WTC11 (cell line): ENCODE measurements around the gene FZR1. TPM values are rescaled to one million over a fixed set of nuclear protein-coding genes. Genes with fewer than 3 reads are reported as not detected.

Experiments used
- ATAC-seq: fragments of 200-7000 bp; cut with Tn5 transposase; 2 replicates; pipeline ENCODE4 v1.10.0; 2021; ENCODE audit warnings: mild to moderate bottlenecking, moderate library complexity
- CTCF ChIA-PET: fragments of 300-600 bp; sonication (Branson Sonifier 250); formaldehyde crosslinking; loops from one replicate; lab custom pipeline; 2021; ENCODE audit warnings: antibody characterized with exemption; lab: Charles Lee
- POLR2A ChIA-PET: fragments of 350-600 bp; sonication (Branson Sonifier 250); formaldehyde crosslinking; loops from one replicate; lab custom pipeline; 2021; ENCODE audit warnings: antibody characterized with exemption; lab: Charles Lee
- DNase-seq: peaks from one replicate; pipeline ENCODE4 v3.0.0; 2021; ENCODE audit warnings: low spot score
- H3K27ac Mint-ChIP-seq: 2 replicates; pipeline ENCODE4 v1.8.0; 2021; ENCODE audit warnings: mixed read lengths
- H3K27me3 Mint-ChIP-seq: 2 replicates; pipeline ENCODE4 v1.8.0; 2021; ENCODE audit warnings: low read depth, mild to moderate bottlenecking, moderate library complexity, mixed read lengths
- H3K36me3 Mint-ChIP-seq: 2 replicates; pipeline ENCODE4 v1.8.0; 2021; ENCODE audit warnings: mixed read lengths
- H3K4me1 Mint-ChIP-seq: 2 replicates; pipeline ENCODE4 v1.8.0; 2022; ENCODE audit warnings: mixed read lengths
- H3K4me3 Mint-ChIP-seq: 2 replicates; pipeline ENCODE4 v1.8.0; 2021; ENCODE audit warnings: mild to moderate bottlenecking, moderate library complexity, mixed read lengths
- H3K9me3 Mint-ChIP-seq: 2 replicates; pipeline ENCODE4 v1.8.0; 2021; ENCODE audit warnings: mixed read lengths
- ATF1 ChIP-seq: sonication (generic); formaldehyde crosslinking; IDR thresholded peaks from 2 replicates; pipeline ENCODE4 v1.8.1; 2023; ENCODE audit warnings: mild to moderate bottlenecking, moderate library complexity, missing genetic modification reagents
- CBFB ChIP-seq: sonication (generic); formaldehyde crosslinking; IDR thresholded peaks from 2 replicates; pipeline ENCODE4 v1.8.1; 2022; ENCODE audit warnings: mild to moderate bottlenecking, low read depth, missing genetic modification reagents
- CREB1 ChIP-seq: sonication (generic); formaldehyde crosslinking; IDR thresholded peaks from 2 replicates; pipeline ENCODE4 v1.8.0; 2023; ENCODE audit warnings: mild to moderate bottlenecking, missing genetic modification reagents
- ERG ChIP-seq: fragments of 250-450 bp; sonication (Bioruptor Pico); IDR thresholded peaks from 2 replicates; pipeline ENCODE4 v1.8.0; 2021; ENCODE audit warnings: mild to moderate bottlenecking
- FOXJ3 ChIP-seq: sonication (generic); formaldehyde crosslinking; IDR thresholded peaks from 2 replicates; pipeline ENCODE4 v1.9.0; 2021; ENCODE audit warnings: missing genetic modification reagents, mild to moderate bottlenecking, borderline replicate concordance
- JAZF1 ChIP-seq: fragments of 250-450 bp; sonication (Bioruptor Pico); IDR thresholded peaks from 2 replicates; pipeline ENCODE4 v1.9.0; 2021; ENCODE audit warnings: moderate library complexity, mild to moderate bottlenecking, inconsistent platforms
- MXD4 ChIP-seq: fragments of 250-450 bp; sonication (Bioruptor Pico); IDR thresholded peaks from 2 replicates; pipeline ENCODE4 v1.8.0; 2021; ENCODE audit warnings: mild to moderate bottlenecking, moderate library complexity, borderline replicate concordance
- MYBL2 ChIP-seq: sonication (generic); formaldehyde crosslinking; IDR thresholded peaks from 2 replicates; pipeline ENCODE4 v1.8.1; 2023; ENCODE audit warnings: mild to moderate bottlenecking, moderate library complexity, missing genetic modification reagents
- NFYB ChIP-seq: sonication (generic); formaldehyde crosslinking; conservative IDR thresholded peaks from 2 replicates; pipeline ENCODE4 v1.8.0; 2022; ENCODE audit warnings: low read depth, missing genetic modification reagents
- NR2C2 ChIP-seq: sonication (generic); formaldehyde crosslinking; IDR thresholded peaks from 2 replicates; pipeline ENCODE4 v1.8.0; 2022; ENCODE audit warnings: mild to moderate bottlenecking, missing genetic modification reagents
- NR3C1 ChIP-seq: sonication (generic); formaldehyde crosslinking; conservative IDR thresholded peaks from 2 replicates; pipeline ENCODE4 v1.8.1; 2023; ENCODE audit warnings: low read depth, mild to moderate bottlenecking, missing genetic modification reagents
- OVOL2 ChIP-seq: fragments of 250-450 bp; sonication (Bioruptor Pico); IDR thresholded peaks from 2 replicates; pipeline ENCODE4 v1.9.0; 2021; ENCODE audit warnings: mild to moderate bottlenecking, borderline replicate concordance
- PRRX2 ChIP-seq: fragments of 250-450 bp; sonication (Bioruptor Pico); IDR thresholded peaks from 2 replicates; pipeline ENCODE4 v1.8.0; 2021; ENCODE audit warnings: mild to moderate bottlenecking
- ZNF219 ChIP-seq: sonication (generic); formaldehyde crosslinking; IDR thresholded peaks from 2 replicates; pipeline ENCODE4 v1.8.0; 2023; ENCODE audit warnings: missing genetic modification reagents, mild to moderate bottlenecking, borderline replicate concordance
- ZNF232 ChIP-seq: sonication (generic); formaldehyde crosslinking; IDR thresholded peaks from 2 replicates; pipeline ENCODE4 v1.8.0; 2022; ENCODE audit warnings: mild to moderate bottlenecking, missing genetic modification reagents
- ZNF263 ChIP-seq: sonication (generic); formaldehyde crosslinking; IDR thresholded peaks from 2 replicates; pipeline ENCODE4 v1.8.1; 2022; ENCODE audit warnings: low read depth, mild to moderate bottlenecking, moderate library complexity, missing genetic modification reagents
- ZNF512 ChIP-seq: sonication (generic); formaldehyde crosslinking; IDR thresholded peaks from 2 replicates; pipeline ENCODE4 v1.8.1; 2022; ENCODE audit warnings: missing genetic modification reagents, borderline replicate concordance
- total RNA-seq: library from RNA; stranded (reverse); gene quantifications from 3 replicates; pipeline ENCODE4 v1.2.3, GENCODE V29; 2021
- TF ChIP-seq, protein P1 (sequence below): sonication (generic); formaldehyde crosslinking; IDR thresholded peaks from 2 replicates; pipeline ENCODE4 v1.8.1; 2023; ENCODE audit warnings: mild to moderate bottlenecking, missing genetic modification reagents, borderline replicate concordance
- TF ChIP-seq, protein P2 (sequence below): fragments of 250-450 bp; sonication (Bioruptor Pico); IDR thresholded peaks from 2 replicates; pipeline ENCODE4 v1.9.0; 2021; ENCODE audit warnings: mild to moderate bottlenecking
- TF ChIP-seq, protein P3 (sequence below): sonication (generic); formaldehyde crosslinking; IDR thresholded peaks from 2 replicates; pipeline ENCODE4 v1.8.0; 2022; ENCODE audit warnings: mild to moderate bottlenecking, missing genetic modification reagents
- TF ChIP-seq, protein P4 (sequence below): fragments of 250-450 bp; sonication (Bioruptor Pico); IDR thresholded peaks from 2 replicates; pipeline ENCODE4 v1.9.0; 2021; ENCODE audit warnings: mild to moderate bottlenecking

Gene FZR1
- total RNA-seq, 1 experiment from 2014 or later, result 60.8 TPM

- no peak for TF ChIP-seq ZNF512 (CRISPR knock-in tag)
These were observed 23.4 kb upstream of the FZR1 start (continued) for GRCh38 chr19:3482507-3483225.

DNA sequence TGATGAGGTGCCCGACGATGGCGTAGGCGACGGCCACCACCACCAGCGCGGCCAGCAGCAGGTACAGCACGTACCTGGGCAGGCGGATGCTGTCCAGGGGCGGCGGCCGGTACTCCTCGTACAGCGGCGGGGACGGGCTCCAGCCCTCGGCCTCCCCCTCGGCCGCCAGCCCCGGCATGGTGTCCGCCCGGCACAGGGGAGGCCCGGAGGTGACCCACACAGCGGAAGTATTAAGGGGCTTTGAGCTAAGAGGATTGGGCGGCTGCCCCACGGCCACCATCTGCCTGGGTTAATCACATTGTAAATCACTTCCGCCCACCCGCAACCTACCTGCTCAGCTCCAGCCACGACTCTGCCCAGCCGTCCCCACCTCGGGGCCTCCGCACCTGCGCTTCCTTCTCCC is 22.9 kb upstream of the FZR1 start, which contains the start of gene SMIM44:
Gene SMIM44 (minus strand): TSS at position 216 of the 403 bp plus-strand sequence. CDS start 38 bp downstream, at position 178.
- Mint-ChIP-seq H3K27me3 (peaks cover 2% of the 10 kb centered on the region), H3K4me1 (peaks cover 17% of the 10 kb centered on the region), H3K9me3 (0 out of 2 replicates have a peak, but pooled peaks cover 4% of the 10 kb centered on the region), H3K4me3 (no peak within 1 kb of the TSS), H3K27ac (no peak within 1 kb of the TSS), H3K36me3 (no peaks in the 10 kb centered on the region)
- POLR2A ChIA-PET, result no interaction called here
- DNase-seq (no peak), ATAC-seq (no peak)
- CTCF ChIA-PET, result interaction anchor here (0.7 to 5.0 kb wide), 9 partner anchors 10 to 207 kb away, joined by 3 to 63 read pairs (median 3); no protein-coding TSS in a partner anchor
- TF ChIP-seq, protein P1, sequence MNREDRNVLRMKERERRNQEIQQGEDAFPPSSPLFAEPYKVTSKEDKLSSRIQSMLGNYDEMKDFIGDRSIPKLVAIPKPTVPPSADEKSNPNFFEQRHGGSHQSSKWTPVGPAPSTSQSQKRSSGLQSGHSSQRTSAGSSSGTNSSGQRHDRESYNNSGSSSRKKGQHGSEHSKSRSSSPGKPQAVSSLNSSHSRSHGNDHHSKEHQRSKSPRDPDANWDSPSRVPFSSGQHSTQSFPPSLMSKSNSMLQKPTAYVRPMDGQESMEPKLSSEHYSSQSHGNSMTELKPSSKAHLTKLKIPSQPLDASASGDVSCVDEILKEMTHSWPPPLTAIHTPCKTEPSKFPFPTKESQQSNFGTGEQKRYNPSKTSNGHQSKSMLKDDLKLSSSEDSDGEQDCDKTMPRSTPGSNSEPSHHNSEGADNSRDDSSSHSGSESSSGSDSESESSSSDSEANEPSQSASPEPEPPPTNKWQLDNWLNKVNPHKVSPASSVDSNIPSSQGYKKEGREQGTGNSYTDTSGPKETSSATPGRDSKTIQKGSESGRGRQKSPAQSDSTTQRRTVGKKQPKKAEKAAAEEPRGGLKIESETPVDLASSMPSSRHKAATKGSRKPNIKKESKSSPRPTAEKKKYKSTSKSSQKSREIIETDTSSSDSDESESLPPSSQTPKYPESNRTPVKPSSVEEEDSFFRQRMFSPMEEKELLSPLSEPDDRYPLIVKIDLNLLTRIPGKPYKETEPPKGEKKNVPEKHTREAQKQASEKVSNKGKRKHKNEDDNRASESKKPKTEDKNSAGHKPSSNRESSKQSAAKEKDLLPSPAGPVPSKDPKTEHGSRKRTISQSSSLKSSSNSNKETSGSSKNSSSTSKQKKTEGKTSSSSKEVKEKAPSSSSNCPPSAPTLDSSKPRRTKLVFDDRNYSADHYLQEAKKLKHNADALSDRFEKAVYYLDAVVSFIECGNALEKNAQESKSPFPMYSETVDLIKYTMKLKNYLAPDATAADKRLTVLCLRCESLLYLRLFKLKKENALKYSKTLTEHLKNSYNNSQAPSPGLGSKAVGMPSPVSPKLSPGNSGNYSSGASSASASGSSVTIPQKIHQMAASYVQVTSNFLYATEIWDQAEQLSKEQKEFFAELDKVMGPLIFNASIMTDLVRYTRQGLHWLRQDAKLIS (CRISPR knock-in tag), result no peak
- TF ChIP-seq FOXJ3 (no peak), ZNF263 (CRISPR knock-in tag) (no peak), OVOL2 (CRISPR knock-in tag) (no peak), MXD4 (no peak), PRRX2 (CRISPR knock-in tag) (no peak), NFYB (CRISPR knock-in tag) (no peak), ERG (CRISPR knock-in tag) (no peak), NR3C1 (no peak), CBFB (CRISPR knock-in tag) (no peak), ZNF232 (CRISPR knock-in tag) (no peak), ATF1 (CRISPR knock-in tag) (no peak), CREB1 (no peak), MYBL2 (CRISPR knock-in tag) (no peak), JAZF1 (CRISPR knock-in tag) (no peak), NR2C2 (CRISPR knock-in tag) (no peak), ZNF219 (CRISPR knock-in tag) (no peak)
- TF ChIP-seq, protein P2, sequence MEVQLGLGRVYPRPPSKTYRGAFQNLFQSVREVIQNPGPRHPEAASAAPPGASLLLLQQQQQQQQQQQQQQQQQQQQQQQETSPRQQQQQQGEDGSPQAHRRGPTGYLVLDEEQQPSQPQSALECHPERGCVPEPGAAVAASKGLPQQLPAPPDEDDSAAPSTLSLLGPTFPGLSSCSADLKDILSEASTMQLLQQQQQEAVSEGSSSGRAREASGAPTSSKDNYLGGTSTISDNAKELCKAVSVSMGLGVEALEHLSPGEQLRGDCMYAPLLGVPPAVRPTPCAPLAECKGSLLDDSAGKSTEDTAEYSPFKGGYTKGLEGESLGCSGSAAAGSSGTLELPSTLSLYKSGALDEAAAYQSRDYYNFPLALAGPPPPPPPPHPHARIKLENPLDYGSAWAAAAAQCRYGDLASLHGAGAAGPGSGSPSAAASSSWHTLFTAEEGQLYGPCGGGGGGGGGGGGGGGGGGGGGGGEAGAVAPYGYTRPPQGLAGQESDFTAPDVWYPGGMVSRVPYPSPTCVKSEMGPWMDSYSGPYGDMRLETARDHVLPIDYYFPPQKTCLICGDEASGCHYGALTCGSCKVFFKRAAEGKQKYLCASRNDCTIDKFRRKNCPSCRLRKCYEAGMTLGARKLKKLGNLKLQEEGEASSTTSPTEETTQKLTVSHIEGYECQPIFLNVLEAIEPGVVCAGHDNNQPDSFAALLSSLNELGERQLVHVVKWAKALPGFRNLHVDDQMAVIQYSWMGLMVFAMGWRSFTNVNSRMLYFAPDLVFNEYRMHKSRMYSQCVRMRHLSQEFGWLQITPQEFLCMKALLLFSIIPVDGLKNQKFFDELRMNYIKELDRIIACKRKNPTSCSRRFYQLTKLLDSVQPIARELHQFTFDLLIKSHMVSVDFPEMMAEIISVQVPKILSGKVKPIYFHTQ (CRISPR knock-in tag), result no peak
- TF ChIP-seq, protein P3, sequence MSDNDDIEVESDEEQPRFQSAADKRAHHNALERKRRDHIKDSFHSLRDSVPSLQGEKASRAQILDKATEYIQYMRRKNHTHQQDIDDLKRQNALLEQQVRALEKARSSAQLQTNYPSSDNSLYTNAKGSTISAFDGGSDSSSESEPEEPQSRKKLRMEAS, result no peak
- TF ChIP-seq, protein P4, sequence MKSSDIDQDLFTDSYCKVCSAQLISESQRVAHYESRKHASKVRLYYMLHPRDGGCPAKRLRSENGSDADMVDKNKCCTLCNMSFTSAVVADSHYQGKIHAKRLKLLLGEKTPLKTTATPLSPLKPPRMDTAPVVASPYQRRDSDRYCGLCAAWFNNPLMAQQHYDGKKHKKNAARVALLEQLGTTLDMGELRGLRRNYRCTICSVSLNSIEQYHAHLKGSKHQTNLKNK (CRISPR knock-in tag), result no peak
